ENCODE results near the gene ADAMTSL1. TPM values are rescaled to one million over a fixed set of nuclear protein-coding genes. Genes with fewer than 3 reads are reported as not detected.

Gene ADAMTSL1
- total and polyA plus RNA-seq, 9 donors = 1.2 to 20.0 (median 6.1) TPM

DNA sequence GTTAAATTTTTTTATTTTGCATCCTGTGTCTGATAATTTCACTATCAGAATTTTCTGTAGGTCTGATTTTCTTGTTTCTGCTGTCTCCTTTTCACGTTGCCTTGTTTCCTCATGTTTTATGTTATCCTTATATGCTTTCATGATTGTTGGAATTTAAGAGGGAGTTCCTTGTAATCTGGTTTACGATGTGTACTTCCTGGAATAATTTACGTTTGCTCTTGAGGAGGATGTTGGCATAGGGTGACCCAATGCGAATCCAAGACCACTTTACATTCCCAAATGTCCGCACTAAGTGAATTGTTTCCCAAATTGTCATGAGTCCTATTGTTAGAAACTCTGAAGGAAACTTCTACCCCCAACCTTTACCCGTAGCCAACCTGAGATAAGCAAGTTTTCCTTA is 80.3 kb downstream of the ADAMTSL1 start:
- intact Hi-C loops (cut with DNase I) = loop anchor here in 1 of 4 donors (10.0 kb wide), 1 partner anchor 379 kb away; no protein-coding TSS in a partner anchor
- 59 to 76% (median 68%) methylated on average over 6 of the region's 6 CpGs for WGBS, 3 donors
- no peak overlapping the region for H3K27ac ChIP-seq

DNA sequence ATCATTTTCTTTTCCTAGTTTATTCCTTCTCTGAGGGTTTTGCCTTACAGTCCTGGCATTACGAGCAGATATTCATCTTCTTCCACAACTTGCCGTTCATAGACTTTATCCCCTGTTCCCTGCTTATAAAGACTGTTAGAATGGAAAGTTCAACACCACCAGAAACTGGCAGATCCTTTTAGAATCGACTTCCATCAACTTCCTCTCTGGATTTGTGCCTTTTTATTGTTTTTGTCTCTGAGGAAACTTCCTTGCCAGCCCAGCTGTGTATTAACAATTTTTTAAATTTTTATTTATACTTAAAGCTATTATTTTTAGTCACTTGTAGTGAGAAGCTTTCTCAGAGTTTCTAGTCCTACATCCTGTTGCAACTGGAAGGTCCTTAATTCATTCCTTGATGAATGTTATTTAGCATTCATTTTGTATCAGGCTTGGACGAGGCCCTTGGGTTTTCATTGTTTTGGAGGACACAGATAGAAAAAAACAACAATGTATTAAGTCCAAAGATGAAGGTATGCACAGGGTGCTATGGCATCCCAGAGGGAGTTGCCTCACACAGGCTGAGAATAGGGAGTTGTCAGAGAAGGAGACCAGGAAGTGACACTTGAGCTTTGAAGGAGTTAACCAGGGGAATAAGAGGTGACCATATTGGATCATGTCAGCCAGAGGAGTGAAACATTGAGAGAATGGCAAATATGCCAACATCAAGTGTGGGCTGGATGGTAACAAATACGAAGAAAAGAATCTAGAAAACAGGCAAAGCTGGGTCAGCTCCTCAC is 81.3 kb downstream of the ADAMTSL1 start:
- Histone ChIP-seq H3K4me3 (no peak overlapping the region), H3K4me1 (ENCODE audit: insufficient read depth) (no peaks in the 10 kb centered on the region), H3K27me3 (no peaks in the 10 kb centered on the region), H3K27ac (no peak overlapping the region), H3K36me3 (no peaks in the 10 kb centered on the region), H3K9me3 (no peaks in the 10 kb centered on the region)
- DNase-seq = no peak
- intact Hi-C loops (cut with DNase I) = loop anchor here in 1 of 4 donors (10.0 kb wide), 1 partner anchor 380 kb away; no protein-coding TSS in a partner anchor
- 53 to 61% (median 61%) methylated on average over 5 of the region's 5 CpGs for WGBS, 3 donors
- TF ChIP-seq, protein P1, sequence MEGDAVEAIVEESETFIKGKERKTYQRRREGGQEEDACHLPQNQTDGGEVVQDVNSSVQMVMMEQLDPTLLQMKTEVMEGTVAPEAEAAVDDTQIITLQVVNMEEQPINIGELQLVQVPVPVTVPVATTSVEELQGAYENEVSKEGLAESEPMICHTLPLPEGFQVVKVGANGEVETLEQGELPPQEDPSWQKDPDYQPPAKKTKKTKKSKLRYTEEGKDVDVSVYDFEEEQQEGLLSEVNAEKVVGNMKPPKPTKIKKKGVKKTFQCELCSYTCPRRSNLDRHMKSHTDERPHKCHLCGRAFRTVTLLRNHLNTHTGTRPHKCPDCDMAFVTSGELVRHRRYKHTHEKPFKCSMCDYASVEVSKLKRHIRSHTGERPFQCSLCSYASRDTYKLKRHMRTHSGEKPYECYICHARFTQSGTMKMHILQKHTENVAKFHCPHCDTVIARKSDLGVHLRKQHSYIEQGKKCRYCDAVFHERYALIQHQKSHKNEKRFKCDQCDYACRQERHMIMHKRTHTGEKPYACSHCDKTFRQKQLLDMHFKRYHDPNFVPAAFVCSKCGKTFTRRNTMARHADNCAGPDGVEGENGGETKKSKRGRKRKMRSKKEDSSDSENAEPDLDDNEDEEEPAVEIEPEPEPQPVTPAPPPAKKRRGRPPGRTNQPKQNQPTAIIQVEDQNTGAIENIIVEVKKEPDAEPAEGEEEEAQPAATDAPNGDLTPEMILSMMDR (IDR thresholded peaks at IDR 0.05) = no peak
- TF ChIP-seq EP300 (IDR thresholded peaks at IDR 0.05) (no peak), POLR2A (IDR thresholded peaks at IDR 0.05) (no peak)

More for the DNA sequence above, 80.3 kb downstream of the ADAMTSL1 start:
- Histone ChIP-seq H3K36me3 (no peaks in the 10 kb centered on the region), H3K9me3 (no peaks in the 10 kb centered on the region), H3K27me3 (no peaks in the 10 kb centered on the region), H3K4me1 (ENCODE audit: insufficient read depth) (no peaks in the 10 kb centered on the region), H3K4me3 (no peak overlapping the region)
- DNase-seq = no peak
- no peak for TF ChIP-seq POLR2A (IDR thresholded peaks at IDR 0.05)
- TF ChIP-seq EP300 (IDR thresholded peaks at IDR 0.05) = no peak
- TF ChIP-seq, protein P1 (IDR thresholded peaks at IDR 0.05) = no peak

DNA sequence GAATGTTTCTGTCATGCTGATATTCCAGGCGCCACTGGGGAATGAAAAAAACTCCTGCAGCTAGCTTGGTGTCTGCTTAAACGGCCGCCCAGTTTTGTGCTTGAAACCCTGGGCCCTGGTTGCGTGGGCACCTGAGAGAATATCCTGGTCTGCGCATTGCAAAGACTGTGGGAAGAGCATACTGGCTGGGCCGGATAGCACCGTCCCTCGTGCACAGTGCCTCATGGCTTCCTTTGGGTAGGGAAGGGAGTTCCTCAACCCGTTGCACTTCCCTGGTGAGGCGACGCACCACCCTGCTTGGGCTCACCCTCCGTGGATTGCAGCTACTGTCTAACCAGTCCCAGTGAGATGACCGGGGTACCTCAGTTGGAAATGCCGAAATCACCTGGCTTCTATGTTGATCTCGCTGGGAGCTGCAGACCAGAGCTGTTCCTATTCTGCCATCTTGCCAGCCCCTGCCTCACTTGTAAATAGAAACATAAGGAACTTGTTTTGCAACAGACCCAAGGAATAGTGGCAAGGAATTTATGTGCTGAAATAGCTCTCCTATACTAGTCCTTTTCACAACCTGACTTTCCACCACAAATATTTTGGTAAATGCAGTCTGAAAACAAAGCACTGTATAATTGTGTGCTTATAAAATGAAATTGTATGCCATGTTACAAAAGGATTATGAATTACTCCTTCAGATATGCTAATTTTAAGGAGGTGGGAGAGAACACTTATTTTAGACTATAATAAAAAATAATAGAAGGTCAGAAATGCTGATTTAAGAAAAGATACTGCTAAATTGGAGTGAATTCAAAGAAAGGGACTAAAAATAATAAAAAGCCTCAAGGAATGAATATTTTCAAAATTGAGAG is 90.3 kb downstream of the ADAMTSL1 start:
- no peaks in the 10 kb centered on the region for H3K36me3 ChIP-seq
- no peak overlapping the region for H3K4me3 ChIP-seq
- TF ChIP-seq, protein P1 (IDR thresholded peaks at IDR 0.05) = no peak
- no peak for TF ChIP-seq POLR2A (IDR thresholded peaks at IDR 0.05)
- no peak for TF ChIP-seq EP300 (IDR thresholded peaks at IDR 0.05)
- H3K4me1 ChIP-seq (ENCODE audit: insufficient read depth) = no peaks in the 10 kb centered on the region
- H3K27me3 ChIP-seq = no peaks in the 10 kb centered on the region
- intact Hi-C loops (cut with DNase I) = no loop called here
- no peak overlapping the region for H3K27ac ChIP-seq
- 94 to 95% (median 94%) methylated on average over 15 of the region's 15 CpGs for WGBS, 3 donors
- H3K9me3 ChIP-seq = no peaks in the 10 kb centered on the region
- DNase-seq = no peak

DNA sequence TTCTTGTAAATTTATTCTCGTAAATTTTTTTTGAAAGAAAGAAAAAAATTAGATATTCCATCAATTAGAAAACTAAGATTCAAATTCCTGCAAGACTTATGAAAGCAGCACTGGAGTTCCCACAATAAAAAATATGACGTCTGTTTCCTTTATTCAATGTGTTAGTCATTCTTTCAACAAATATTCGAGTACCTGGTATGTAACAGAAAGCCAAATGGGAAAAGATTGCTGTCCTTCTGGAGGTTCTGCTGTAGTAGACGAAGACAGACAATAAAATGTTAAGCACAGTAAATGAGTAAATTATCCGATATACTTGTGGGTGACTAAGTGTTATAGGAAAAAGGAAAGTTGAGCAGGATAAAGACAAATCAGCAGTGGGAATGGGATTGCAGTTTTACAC is 92.2 kb downstream of the ADAMTSL1 start:
- no peaks in the 10 kb centered on the region for H3K27me3 ChIP-seq
- intact Hi-C loops (cut with DNase I) = no loop called here
- no peaks in the 10 kb centered on the region for H3K9me3 ChIP-seq
- H3K27ac ChIP-seq = no peak overlapping the region
- no peak overlapping the region for H3K4me3 ChIP-seq
- DNase-seq = no peak
- no peaks in the 10 kb centered on the region for H3K36me3 ChIP-seq
- TF ChIP-seq POLR2A (IDR thresholded peaks at IDR 0.05) = no peak
- TF ChIP-seq, protein P1 (IDR thresholded peaks at IDR 0.05) = no peak
- no peak for TF ChIP-seq EP300 (IDR thresholded peaks at IDR 0.05)
- WGBS, 3 donors = 72 to 88% (median 80%) methylated on average over 5 of the region's 5 CpGs
- H3K4me1 ChIP-seq (ENCODE audit: insufficient read depth) = no peaks in the 10 kb centered on the region
